Bronchial smooth muscle cell (primary cell): ENCODE measurements around the gene SRRT. TPM values are rescaled to one million over a fixed set of nuclear protein-coding genes. Genes with fewer than 3 reads are reported as not detected.

Experiments
- total RNA-seq: library from RNA; depleted of rRNA; stranded (reverse); fragments of >200 nt; gene quantifications from 2 replicates; pipeline ENCODE4 v1.2.1, GENCODE V29; 2014

SRRT gene, protein sequence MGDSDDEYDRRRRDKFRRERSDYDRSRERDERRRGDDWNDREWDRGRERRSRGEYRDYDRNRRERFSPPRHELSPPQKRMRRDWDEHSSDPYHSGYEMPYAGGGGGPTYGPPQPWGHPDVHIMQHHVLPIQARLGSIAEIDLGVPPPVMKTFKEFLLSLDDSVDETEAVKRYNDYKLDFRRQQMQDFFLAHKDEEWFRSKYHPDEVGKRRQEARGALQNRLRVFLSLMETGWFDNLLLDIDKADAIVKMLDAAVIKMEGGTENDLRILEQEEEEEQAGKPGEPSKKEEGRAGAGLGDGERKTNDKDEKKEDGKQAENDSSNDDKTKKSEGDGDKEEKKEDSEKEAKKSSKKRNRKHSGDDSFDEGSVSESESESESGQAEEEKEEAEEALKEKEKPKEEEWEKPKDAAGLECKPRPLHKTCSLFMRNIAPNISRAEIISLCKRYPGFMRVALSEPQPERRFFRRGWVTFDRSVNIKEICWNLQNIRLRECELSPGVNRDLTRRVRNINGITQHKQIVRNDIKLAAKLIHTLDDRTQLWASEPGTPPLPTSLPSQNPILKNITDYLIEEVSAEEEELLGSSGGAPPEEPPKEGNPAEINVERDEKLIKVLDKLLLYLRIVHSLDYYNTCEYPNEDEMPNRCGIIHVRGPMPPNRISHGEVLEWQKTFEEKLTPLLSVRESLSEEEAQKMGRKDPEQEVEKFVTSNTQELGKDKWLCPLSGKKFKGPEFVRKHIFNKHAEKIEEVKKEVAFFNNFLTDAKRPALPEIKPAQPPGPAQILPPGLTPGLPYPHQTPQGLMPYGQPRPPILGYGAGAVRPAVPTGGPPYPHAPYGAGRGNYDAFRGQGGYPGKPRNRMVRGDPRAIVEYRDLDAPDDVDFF
- total RNA-seq, result 35.1 and 40.8 TPM in 2 replicates

DNA sequence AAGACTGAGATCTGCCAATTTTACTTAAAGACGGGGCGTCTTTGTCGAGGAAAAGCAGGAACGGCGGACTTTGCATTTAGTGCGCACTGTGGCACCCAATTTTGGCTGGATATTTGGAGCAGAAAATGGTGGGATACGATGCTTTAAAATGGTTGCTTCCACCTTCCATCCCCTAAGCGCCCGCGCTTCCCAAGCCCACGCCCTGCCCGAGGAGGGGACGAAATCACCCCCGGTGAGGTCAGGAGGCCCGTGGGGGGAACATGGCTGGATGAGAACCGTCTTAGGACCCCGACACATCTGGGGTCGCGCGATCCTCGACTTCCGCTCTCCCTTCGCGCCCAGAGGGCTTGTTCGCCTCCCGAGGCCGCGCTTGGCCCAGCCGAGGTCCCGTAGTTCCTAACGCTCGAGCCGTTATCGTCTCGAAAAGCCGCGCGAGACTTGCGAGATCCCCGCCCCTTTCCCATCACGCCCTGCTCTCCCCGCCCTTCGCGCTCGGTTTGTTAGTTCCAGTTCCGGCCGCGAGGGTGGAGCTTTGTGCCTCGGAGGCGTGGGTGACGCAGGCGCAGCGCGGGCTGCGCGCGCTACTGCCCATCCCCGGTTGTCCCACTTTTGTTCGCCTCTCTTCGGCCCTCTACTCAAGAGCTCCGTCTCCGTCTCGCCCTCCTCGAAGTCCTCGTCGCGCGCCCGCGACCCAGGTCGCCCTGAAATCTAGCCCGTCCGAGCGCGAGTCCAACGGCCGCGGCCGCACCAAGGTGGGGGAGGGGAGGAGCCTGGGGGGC, at the start of gene SRRT:
Gene SRRT (plus strand): TSS at position 527 of the 779 bp plus-strand sequence. CDS start 488 bp downstream, outside the sequence.

GRCh38 chr7:100827330-100828226, 47.3 kb upstream of the SRRT start, which contains the start of gene EPHB4:
TSS of gene EPHB4 (minus strand) at chr7:100827523. CDS start at chr7:100827030, 493 bp downstream.

DNA sequence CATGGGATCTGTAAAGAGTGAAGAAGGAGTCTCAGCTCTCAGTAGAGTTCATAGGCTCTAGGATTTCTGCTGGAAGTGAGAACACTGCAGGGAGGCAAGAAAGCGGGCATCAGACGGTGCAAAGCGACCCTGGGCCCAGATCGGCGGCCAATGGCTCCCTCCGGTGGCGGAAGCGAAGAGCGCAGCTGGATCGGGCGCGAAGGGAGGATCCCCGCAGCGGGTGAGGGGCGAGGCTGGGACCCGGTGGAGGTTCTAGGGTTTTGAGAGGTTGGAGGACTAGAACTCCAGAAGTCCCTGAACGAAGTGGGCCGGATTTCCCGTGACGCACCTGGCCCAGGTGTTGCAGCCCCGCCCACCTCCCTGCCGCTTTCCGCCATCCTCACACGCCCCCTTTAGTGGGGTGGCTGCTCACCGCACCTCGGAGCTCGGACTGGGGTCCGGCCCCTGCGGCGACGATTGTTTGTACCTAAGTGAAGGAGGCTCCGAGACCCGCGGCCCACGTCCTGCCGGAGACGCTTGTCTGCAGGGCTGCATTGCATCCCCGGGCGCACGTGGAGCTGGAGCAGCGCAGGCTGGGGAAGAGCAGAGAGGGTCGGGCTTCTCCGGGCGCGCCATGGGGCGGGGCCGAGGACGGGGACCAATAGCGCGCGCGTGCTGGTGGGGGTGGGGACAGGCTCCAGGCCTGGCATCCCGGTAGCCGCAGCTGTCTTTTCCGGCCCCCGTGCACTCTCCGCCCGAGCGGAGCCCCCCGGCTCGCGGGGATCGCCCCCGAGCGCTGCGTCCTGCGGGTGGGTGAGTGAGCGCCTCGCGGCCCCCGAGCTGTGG, 22.6 kb upstream of the SRRT start, which contains the start of gene SLC12A9:
Gene SLC12A9 (plus strand): TSS at position 666 of the 825 bp plus-strand sequence. CDS start 1,485 bp downstream, outside the sequence.

DNA sequence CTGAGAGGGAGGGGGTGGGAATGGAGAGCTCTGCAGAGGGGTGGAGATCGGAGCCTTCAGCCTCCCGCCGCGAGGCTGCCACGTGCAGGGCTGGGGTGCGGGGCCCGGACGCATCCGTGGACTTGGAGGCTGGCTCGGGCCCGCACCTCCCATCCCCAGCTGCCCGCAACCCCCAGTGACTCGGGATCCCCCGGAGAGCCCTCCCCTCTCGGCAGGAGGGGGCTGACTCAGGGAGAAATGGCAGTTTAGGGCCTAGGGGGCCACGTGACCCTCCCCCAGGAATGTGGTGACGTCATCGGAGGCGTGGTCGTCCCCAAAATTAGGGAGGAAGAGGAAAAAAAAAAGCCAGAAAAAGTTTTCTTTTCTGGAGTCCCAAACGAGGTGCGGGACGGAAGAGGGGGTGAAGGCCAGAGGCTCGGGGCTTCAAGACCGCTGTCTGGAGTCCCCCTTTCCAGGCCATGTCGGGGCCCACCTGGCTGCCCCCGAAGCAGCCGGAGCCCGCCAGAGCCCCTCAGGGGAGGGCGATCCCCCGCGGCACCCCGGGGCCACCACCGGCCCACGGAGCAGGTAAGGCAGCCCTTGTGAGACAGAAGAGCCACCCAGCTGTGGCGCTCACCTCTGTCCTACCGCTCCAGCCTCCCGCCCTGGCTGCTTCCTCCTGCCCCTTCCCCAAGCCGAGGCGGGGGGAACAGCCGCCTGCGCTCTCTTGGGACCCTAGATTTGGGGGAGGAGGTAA, 7.7 kb upstream of the SRRT start, which contains the start of gene TRIP6:
Gene TRIP6 (plus strand): TSS at position 348 of the 736 bp plus-strand sequence. CDS start 111 bp downstream, at position 459.

DNA sequence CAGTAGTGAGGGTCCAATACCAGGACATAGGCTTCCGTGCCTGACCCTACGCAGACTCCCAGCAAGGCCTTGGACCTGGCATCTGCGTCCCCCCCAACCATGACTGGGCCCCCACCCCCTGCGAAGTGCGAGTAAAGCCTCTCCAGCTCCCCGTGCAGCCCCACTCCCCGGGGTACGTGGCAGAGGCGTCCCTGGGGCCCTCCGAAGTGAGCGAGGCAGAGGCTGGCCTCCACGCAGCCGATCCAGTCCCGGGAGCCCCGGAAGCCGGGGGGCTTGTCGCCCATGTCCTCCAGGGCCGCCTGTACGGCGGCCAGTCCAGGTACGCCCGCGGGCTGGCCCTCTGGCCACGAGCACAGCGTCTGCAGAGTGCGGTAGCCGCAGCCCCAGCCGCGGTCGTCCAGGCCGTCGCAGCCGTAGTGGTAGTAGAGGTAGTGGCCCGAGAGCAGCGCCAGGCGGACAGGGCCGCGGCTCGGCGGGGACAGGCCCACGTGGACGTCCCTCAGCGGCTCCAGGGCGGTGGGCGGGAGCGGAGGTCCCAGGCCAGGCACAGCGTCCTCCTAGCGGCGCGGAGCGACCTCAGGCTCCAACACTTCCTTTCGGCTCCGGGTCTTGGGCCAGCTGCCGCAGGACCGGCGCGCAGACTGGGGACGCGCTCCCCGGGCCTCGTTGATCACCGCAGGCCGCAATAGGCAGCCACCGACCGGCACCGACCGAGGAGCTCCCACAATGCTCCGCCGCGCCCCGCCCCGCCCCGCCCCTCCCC, 14.3 kb downstream of the SRRT start, which contains the start of gene UFSP1:
Gene UFSP1 (minus strand): TSS at position 728 of the 763 bp plus-strand sequence. CDS start 444 bp downstream, at position 284.

DNA sequence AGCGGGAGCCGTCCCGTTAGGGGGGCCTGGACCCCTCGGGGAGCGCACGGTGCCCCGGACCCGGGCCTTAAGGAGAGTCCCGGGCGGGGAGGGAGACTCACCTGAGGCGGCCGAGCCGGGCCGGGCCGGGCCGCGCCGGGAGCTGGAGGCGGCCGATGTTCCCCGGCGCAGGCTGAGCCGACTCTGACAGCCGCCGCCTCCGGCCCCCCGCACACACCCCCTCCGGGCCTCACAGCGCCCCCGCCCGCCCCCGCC, 20.7 kb downstream of the SRRT start, which contains the start of gene ACHE:
Gene ACHE (minus strand): TSS at position 188 of the 255 bp plus-strand sequence. CDS start 1,656 bp downstream, outside the sequence.

Other genes starting within 250 kb of the SRRT start
- gene TFR2, start 233.6 kb upstream of the SRRT start, total RNA-seq, result 0.26 TPM in 1 of 2 replicates, not detected in the other
- gene ACTL6B, start 218.7 kb upstream of the SRRT start, total RNA-seq, result not detected in 2 replicates
- gene GNB2, start 201.4 kb upstream of the SRRT start, total RNA-seq, result 53.9 and 54.8 TPM in 2 replicates
- gene GIGYF1, start 180.9 kb upstream of the SRRT start, total RNA-seq, result 13.6 and 22.8 TPM in 2 replicates
- gene POP7, start 169.0 kb upstream of the SRRT start, total RNA-seq, result 26.2 and 31.2 TPM in 2 replicates
- not detected in 2 replicates for gene EPO, start 154.6 kb upstream of the SRRT start, total RNA-seq
- not detected in 2 replicates for gene ZAN, start 141.5 kb upstream of the SRRT start, total RNA-seq
- 41.0 and 95.5 TPM in 2 replicates for gene EPHB4, start 47.6 kb upstream of the SRRT start, total RNA-seq
- gene SLC12A9, start 22.4 kb upstream of the SRRT start, total RNA-seq, result 9.4 and 14.5 TPM in 2 replicates
- 73.1 and 81.6 TPM in 2 replicates for gene TRIP6, start 7.7 kb upstream of the SRRT start, total RNA-seq
- gene UFSP1, start 14.6 kb downstream of the SRRT start, total RNA-seq, result 2.7 and 5.4 TPM in 2 replicates
- under 0.01 and 0.17 TPM in 2 replicates for gene ACHE, start 20.8 kb downstream of the SRRT start, total RNA-seq
- under 0.01 TPM in 1 of 2 replicates, not detected in the other for gene MUC3A, start 74.4 kb downstream of the SRRT start, total RNA-seq
- gene MUC12, start 94.5 kb downstream of the SRRT start, total RNA-seq, result 0.32 and 0.34 TPM in 2 replicates
- gene MUC17, start 145.0 kb downstream of the SRRT start, total RNA-seq, result not detected in 2 replicates
- 23.2 and 36.1 TPM in 2 replicates for gene TRIM56, start 210.4 kb downstream of the SRRT start, total RNA-seq